H1 (cell line): ENCODE data around the gene MOGAT3. TPM values are rescaled to one million over a fixed set of nuclear protein-coding genes. Genes with fewer than 3 reads are reported as not detected.

Source experiments
- CTCF ChIA-PET: fragments of 300-600 bp; sonication (Branson Sonifier 250); formaldehyde crosslinking; loops from one replicate; lab custom pipeline; 2021; ENCODE audit not compliant: partially characterized antibody; lab: Charles Lee
- POLR2A ChIA-PET: fragments of 300-600 bp; sonication (Branson Sonifier 250); formaldehyde crosslinking; loops from one replicate; lab custom pipeline; 2021; ENCODE audit warnings: inconsistent platforms; ENCODE audit not compliant: partially characterized antibody; lab: Charles Lee
- DNase-seq, 2 experiments: peaks; one replicate each; pipeline versions ENCODE4 v3.0.0 to v3.0.0-alpha.2; 2010 to 2022; ENCODE audit warnings: low spot score in 2 of 2, low read depth in 1 of 2, mixed read lengths in 1 of 2
- FAIRE-seq: peaks from 2 replicates; lab custom pipeline; 2011; peaks lifted over from hg19 to GRCh38; lab: Jason Lieb, UNC
- H2AFZ ChIP-seq: 2 replicates; pipeline ENCODE4 v1.8.1; 2012; ENCODE audit warnings: low read length, inconsistent platforms
- H2AK5ac ChIP-seq: 2 replicates; pipeline ENCODE4 v1.6.1; 2013; ENCODE audit warnings: low read depth, low read length
- H2BK120ac ChIP-seq: replicated peaks from 2 replicates; pipeline ENCODE3; 2013; ENCODE audit warnings: low read depth, low read length, inconsistent platforms
- H2BK12ac ChIP-seq: 2 replicates; pipeline ENCODE4 v1.6.1; 2013; ENCODE audit warnings: low read depth, low read length
- H2BK15ac ChIP-seq: 2 replicates; pipeline ENCODE4 v1.6.1; 2013; ENCODE audit warnings: low read length
- H2BK20ac ChIP-seq: 2 replicates; pipeline ENCODE4 v1.6.1; 2013; ENCODE audit warnings: low read length
- H2BK5ac ChIP-seq: 2 replicates; pipeline ENCODE4 v1.6.1; 2013; ENCODE audit warnings: low read depth, low read length
- H3K14ac ChIP-seq: 2 replicates; pipeline ENCODE4 v1.6.1; 2013; ENCODE audit warnings: inconsistent platforms; ENCODE audit not compliant: insufficient read length
- H3K18ac ChIP-seq: 2 replicates; pipeline ENCODE4 v1.6.1; 2013; ENCODE audit warnings: low read length; ENCODE audit errors: extremely low read depth
- H3K23ac ChIP-seq: 2 replicates; pipeline ENCODE4 v1.6.1; 2013; ENCODE audit warnings: inconsistent platforms; ENCODE audit not compliant: insufficient read length
- H3K23me2 ChIP-seq: 2 replicates; pipeline ENCODE4 v1.6.1; 2013; ENCODE audit warnings: low read depth, low read length
- H3K27ac ChIP-seq: 2 replicates; pipeline ENCODE4 v1.6.1; 2011; ENCODE audit warnings: low read depth, low read length, inconsistent platforms
- H3K27me3 ChIP-seq, 4 experiments: replicated peaks in 1 of 4; 1 replicate in 1 of 4; 2 replicates in 3 of 4; pipeline versions ENCODE4 v1.6.1 to v1.8.1; 2011 to 2013; ENCODE audit warnings: low read length in 3 of 4, mild to moderate bottlenecking in 3 of 4, inconsistent platforms in 2 of 4, mixed read lengths in 2 of 4, moderate library complexity in 1 of 4; ENCODE audit not compliant: control insufficient read depth in 3 of 4, insufficient read depth in 3 of 4; ENCODE audit errors: extremely low read depth in 1 of 4
- H3K36me3 ChIP-seq, 4 experiments: 2 replicates each; pipeline versions ENCODE4 v1.6.1 to v1.8.1; 2011 to 2013; ENCODE audit warnings: mild to moderate bottlenecking in 4 of 4, low read length in 3 of 4, moderate library complexity in 2 of 4, control low read depth in 1 of 4, inconsistent platforms in 1 of 4; ENCODE audit not compliant: insufficient read depth in 4 of 4, control insufficient read depth in 2 of 4
- H3K4ac ChIP-seq: replicated peaks from 2 replicates; pipeline ENCODE3; 2013; ENCODE audit warnings: low read length, low read depth, mixed read lengths, inconsistent platforms; ENCODE audit not compliant: insufficient read length
- H3K4me1 ChIP-seq, 4 experiments: replicated peaks in 1 of 4; 1 replicate in 1 of 4; 2 replicates in 3 of 4; pipeline versions ENCODE4 v1.6.1 to v1.8.1; 2011 to 2013; ENCODE audit warnings: low read length in 3 of 4, inconsistent platforms in 2 of 4, mixed read lengths in 1 of 4; ENCODE audit not compliant: insufficient read depth in 4 of 4, control insufficient read depth in 3 of 4
- H3K4me2 ChIP-seq, 2 experiments: 2 replicates each; pipeline versions ENCODE4 v1.6.1 to v1.8.1; 2011 to 2013; ENCODE audit warnings: low read depth in 2 of 2, low read length in 2 of 2, control low read depth in 1 of 2, inconsistent platforms in 1 of 2, mild to moderate bottlenecking in 1 of 2; ENCODE audit not compliant: insufficient read depth in 1 of 2
- H3K4me3 ChIP-seq, 4 experiments: fragments of 200-600, 300-600 bp in 1 of 4; sonication (generic), shearing (Covaris generic), sonication (Bioruptor Twin) in 1 of 4; 2 replicates each; pipeline versions ENCODE4 v1.5.1 to v1.8.1; 2011 to 2016; ENCODE audit warnings: low read length in 4 of 4, low read depth in 3 of 4, control low read depth in 2 of 4, inconsistent platforms in 2 of 4, mild to moderate bottlenecking in 2 of 4, mixed read lengths in 1 of 4, moderate library complexity in 1 of 4; ENCODE audit not compliant: insufficient read depth in 2 of 4; ENCODE audit errors: extremely low read depth in 1 of 4
- H3K56ac ChIP-seq: replicated peaks from 2 replicates; pipeline ENCODE3; 2013; ENCODE audit warnings: low read depth, mild to moderate bottlenecking, mixed read lengths, low read length, inconsistent platforms; ENCODE audit not compliant: insufficient read length
- H3K79me1 ChIP-seq: 2 replicates; pipeline ENCODE4 v1.6.1; 2013; ENCODE audit warnings: low read depth, low read length, control low read depth
- H3K79me2 ChIP-seq, 2 experiments: 2 replicates each; pipeline versions ENCODE4 v1.6.1 to v1.8.1; 2012 to 2013; ENCODE audit warnings: low read length in 2 of 2, mild to moderate bottlenecking in 2 of 2, inconsistent platforms in 1 of 2; ENCODE audit not compliant: insufficient read depth in 2 of 2, control insufficient read depth in 1 of 2
- H3K9ac ChIP-seq, 4 experiments: replicated peaks in 1 of 4; 1 replicate in 1 of 4; 2 replicates in 3 of 4; pipeline versions ENCODE4 v1.6.1 to v1.8.1; 2011 to 2013; ENCODE audit warnings: low read depth in 3 of 4, low read length in 3 of 4, control low read depth in 2 of 4, mild to moderate bottlenecking in 2 of 4, moderate library complexity in 2 of 4, inconsistent platforms in 1 of 4; ENCODE audit errors: extremely low read depth in 1 of 4
- H3K9me3 ChIP-seq, 2 experiments: 2 replicates each; pipeline versions ENCODE4 v1.6.1 to v1.8.1; 2012 to 2013; ENCODE audit warnings: mild to moderate bottlenecking in 2 of 2, moderate library complexity in 2 of 2, control low read depth in 1 of 2, inconsistent platforms in 1 of 2, low read depth in 1 of 2, low read length in 1 of 2, mixed read lengths in 1 of 2; ENCODE audit not compliant: insufficient read depth in 2 of 2
- H4K20me1 ChIP-seq, 2 experiments: replicated peaks in 1 of 2; 2 replicates each; pipeline versions ENCODE3 to v1.8.1; 2011 to 2013; ENCODE audit warnings: inconsistent platforms in 2 of 2, low read length in 2 of 2, mild to moderate bottlenecking in 1 of 2; ENCODE audit not compliant: insufficient read depth in 2 of 2, control insufficient read depth in 1 of 2
- H4K5ac ChIP-seq: 2 replicates; pipeline ENCODE4 v1.6.1; 2013; ENCODE audit warnings: low read length, low read depth, mixed read lengths, inconsistent platforms; ENCODE audit not compliant: insufficient read length
- H4K8ac ChIP-seq: 2 replicates; pipeline ENCODE4 v1.8.0; 2013; ENCODE audit warnings: mild to moderate bottlenecking, moderate library complexity, low read length, inconsistent platforms; ENCODE audit not compliant: insufficient read depth; ENCODE audit errors: extremely low read depth
- H4K91ac ChIP-seq: replicated peaks from 2 replicates; pipeline ENCODE3; 2013; ENCODE audit warnings: low read length, mixed read lengths, inconsistent platforms; ENCODE audit not compliant: insufficient read length
- BCL11A ChIP-seq, 2 experiments: IDR thresholded peaks; one replicate each; pipeline ENCODE4 v1.6.1; 2011; ENCODE audit warnings: low read depth in 2 of 2, low read length in 2 of 2, mild to moderate bottlenecking in 2 of 2
- CHD1 ChIP-seq: IDR thresholded peaks from 2 replicates; pipeline ENCODE4 v1.6.1; 2012; ENCODE audit warnings: low read depth, low read length, improper control_type of control experiment
- CTBP2 ChIP-seq: IDR thresholded peaks from 2 replicates; pipeline ENCODE4 v1.7.0; 2011; ENCODE audit warnings: borderline replicate concordance, mild to moderate bottlenecking, moderate library complexity, mixed read lengths, low read length; ENCODE audit not compliant: insufficient read depth, insufficient read length
- EZH2 ChIP-seq: fragments of 200-600 bp; sonication (generic); IDR thresholded peaks from 2 replicates; pipeline ENCODE4 v1.7.1; 2012; ENCODE audit warnings: low read depth, mild to moderate bottlenecking, moderate library complexity, low read length, inconsistent platforms; ENCODE audit not compliant: severe bottlenecking
- JUN ChIP-seq: IDR thresholded peaks from 2 replicates; pipeline ENCODE4 v1.6.1; 2011; ENCODE audit warnings: low read depth, mild to moderate bottlenecking, improper control_type of control experiment, low read length
- JUND ChIP-seq: IDR thresholded peaks from 2 replicates; pipeline ENCODE4 v1.6.1; 2011; ENCODE audit warnings: mild to moderate bottlenecking, improper control_type of control experiment, low read length
- SP2 ChIP-seq: IDR thresholded peaks from 2 replicates; pipeline ENCODE4 v1.6.1; 2012; ENCODE audit warnings: mild to moderate bottlenecking, low read length, inconsistent platforms
- WGBS, 2 experiments: shearing (Covaris generic) in 1 of 2; methylation state at CpG; one replicate each; pipeline versions ENCODE4 v1.1.6 to v1.1.7; 2013 to 2015; ENCODE audit warnings: low lambda C conversion rate in 2 of 2, mixed read lengths in 2 of 2, inconsistent platforms in 1 of 2, low coverage in 1 of 2, missing lambda C conversion rate in 1 of 2; ENCODE audit not compliant: insufficient replicate concordance in 2 of 2, insufficient coverage in 1 of 2, insufficient read length in 1 of 2; ENCODE audit errors: extremely low coverage in 1 of 2, missing lambda C conversion rate in 1 of 2; 5-methylcytosine and 5-hydroxymethylcytosine counted together
- polyA plus RNA-seq, 7 experiments: library from polyadenylated mRNA; depleted of rRNA in 3 of 7; stranded (reverse) in 5 of 7; unstranded in 2 of 7; fragments of >200 nt in 5 of 7; fragments of 200-250 nt in 2 of 7; gene quantifications; 1 replicate in 5 of 7; 2 replicates in 1 of 7; 4 replicates in 1 of 7; pipeline versions ENCODE4 v1.2.1 to v1.2.3, GENCODE V29; 2011 to 2013; ENCODE audit warnings: missing spikeins in 2 of 7, mixed read lengths in 2 of 7
- total RNA-seq: library from RNA; stranded (reverse); fragmentation: NEBNext Ultra II Directional; extraction: Animal tissue kit (Norgen Biotek cat#: 25700); gene quantifications from 2 replicates; pipeline ENCODE4 v1.2.1, GENCODE V29; 2021
- TF ChIP-seq, protein P1 (sequence below): IDR thresholded peaks from 2 replicates; pipeline ENCODE4 v1.6.1; 2011; ENCODE audit warnings: low read depth, mild to moderate bottlenecking, low read length; ENCODE audit not compliant: insufficient read depth

MOGAT3 gene
- total and polyA plus RNA-seq, 2 of the 8 experiments (the other 6 are each of a cell fraction or from before 2014, with no cell fraction given): 0.21 to 0.82 TPM

DNA sequence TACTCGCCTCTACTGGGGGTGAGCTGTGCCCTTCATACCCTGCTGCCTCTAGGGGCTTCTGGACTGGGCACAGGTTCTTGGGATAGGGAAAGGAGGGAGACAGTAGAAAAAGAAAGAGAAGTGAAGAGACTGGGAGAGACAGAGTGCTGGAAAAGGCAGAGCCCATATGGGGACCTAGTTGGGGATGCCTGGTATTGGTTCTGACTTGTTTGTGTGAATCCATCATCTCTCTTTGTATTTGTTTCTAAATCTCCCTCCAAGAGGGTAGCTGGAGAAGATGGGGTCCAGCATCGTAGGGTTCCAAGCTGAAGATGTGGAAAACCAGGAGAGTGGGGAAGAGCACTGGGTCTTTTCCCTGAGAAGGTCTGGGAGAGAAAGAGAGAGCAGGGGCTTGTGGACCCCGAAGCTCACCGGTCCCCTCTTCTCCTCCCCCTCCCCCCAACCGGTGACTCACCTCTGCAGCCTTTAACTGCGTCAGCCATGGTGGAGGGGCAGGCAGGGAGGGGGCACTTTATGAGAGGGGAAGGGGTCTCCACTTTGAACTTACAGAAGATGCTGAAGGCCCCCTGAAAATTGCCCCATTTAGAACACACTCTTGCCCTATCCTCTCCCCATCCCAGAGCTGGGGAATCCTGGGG lies 32.3 kb downstream of the MOGAT3 start:
- FAIRE-seq (no peak), DNase-seq (no peak)
- peaks cover 11 to 83% (median 52%) of the 10 kb centered on the region in 4 experiments for H3K4me1 ChIP-seq

More for the DNA sequence above, 32.3 kb downstream of the MOGAT3 start:
- H2AK5ac ChIP-seq: no peak overlapping the region
- 17% methylated on average over 2 of the region's 6 CpGs; no CpG with 5 or more reads in 1 of the 2 experiments for WGBS, 2 experiments
- no peak overlapping the region for H3K4ac ChIP-seq
- no peaks in the 10 kb centered on the region for H3K9me3 ChIP-seq
- peak; percentile 50; the same call in 1 of the 2 replicates for TF ChIP-seq JUN
- no peak for TF ChIP-seq EZH2
- TF ChIP-seq CHD1: no peak
- peak; percentile 88 for TF ChIP-seq JUND
- TF ChIP-seq BCL11A (IDR thresholded peaks at IDR 0.05; ENCODE audit: low read depth in 2 of 2, low read length in 2 of 2): no peak
- no peak for TF ChIP-seq SP2
- peak; percentile 57 for TF ChIP-seq CTBP2
- TF ChIP-seq, protein P1, sequence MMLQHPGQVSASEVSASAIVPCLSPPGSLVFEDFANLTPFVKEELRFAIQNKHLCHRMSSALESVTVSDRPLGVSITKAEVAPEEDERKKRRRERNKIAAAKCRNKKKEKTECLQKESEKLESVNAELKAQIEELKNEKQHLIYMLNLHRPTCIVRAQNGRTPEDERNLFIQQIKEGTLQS: no peak
- H3K14ac ChIP-seq: no peak overlapping the region
- ChIA-PET CTCF (interaction anchor here (0.6 to 5.7 kb wide), 13 partner anchors 9 to 277 kb away, joined by 3 to 46 read pairs (median 4); partner anchors contain the start of gene NAT16), POLR2A (interaction anchor here (0.8 to 2.6 kb wide), 5 partner anchors 9 to 71 kb away, joined by 3 to 20 read pairs (median 3); no protein-coding TSS in a partner anchor)
- H3K23ac ChIP-seq: no peak overlapping the region
- H2BK15ac ChIP-seq: no peak overlapping the region
- no peak overlapping the region for H2AFZ ChIP-seq
- H4K5ac ChIP-seq: no peak overlapping the region
- H3K18ac ChIP-seq: peak overlapping the region; percentile 92; the same call in 1 of the 2 replicates
- no peaks in the 10 kb centered on the region for H3K79me2 ChIP-seq
- H3K36me3 ChIP-seq: no peaks in the 10 kb centered on the region
- no peak overlapping the region for H3K56ac ChIP-seq
- peaks cover 50 to 92% (median 78%) of the 10 kb centered on the region in 4 experiments for H3K27me3 ChIP-seq
- peak overlapping the region; percentile 99 for H2BK12ac ChIP-seq
- H3K79me1 ChIP-seq: no peaks in the 10 kb centered on the region
- peak overlapping the region; percentile 72; the same call in 1 of the 2 replicates for H2BK20ac ChIP-seq
- H3K23me2 ChIP-seq: peaks cover 43% of the 10 kb centered on the region
- H3K9ac ChIP-seq: no peak overlapping the region
- H3K4me2 ChIP-seq: peak overlapping the region; percentile 44 to 90
- H2BK5ac ChIP-seq: peak overlapping the region; percentile 83; the same call in 1 of the 2 replicates
- H3K4me3 ChIP-seq: peak overlapping the region in 1 of 4 experiments; percentile 63; a peak in 2 of 8 replicates
- no peak overlapping the region for H4K8ac ChIP-seq
- H4K20me1 ChIP-seq: peaks cover 7 to 16% of the 10 kb centered on the region in 2 experiments
- H3K27ac ChIP-seq: no peak overlapping the region
- peak overlapping the region; percentile 67 for H2BK120ac ChIP-seq
- peak overlapping the region; percentile 46 for H4K91ac ChIP-seq
